Heart right ventricle (tissue), 16 donors: ENCODE results near the gene BABAM2. TPM values are rescaled to one million over a fixed set of nuclear protein-coding genes. Genes with fewer than 3 reads are reported as not detected.
"Not testable (repeated sequence)": the region's sequence is repeated elsewhere in the genome, so short reads cannot be mapped to it uniquely, and the experiment has no call there.

Experiments used
- ATAC-seq, 8 donors: fragments of 200-7000 bp; cut with Tn5 transposase; one replicate each; pipeline ENCODE4 v1.9.1; 2020; ENCODE audit warnings: mild to moderate bottlenecking in 8 of 8, moderate library complexity in 8 of 8, moderate number of reproducible peaks in 1 of 8
- DNase-seq, 2 donors: peaks; one replicate each; pipeline ENCODE4 v3.0.0-alpha.2; 2020
- H3K27ac ChIP-seq, 10 donors: fragments of 200-600 bp; sonication (generic) in 2 of 10; one replicate each; pipeline versions ENCODE4 v1.5.0 to v1.8.0; 2020 to 2022; ENCODE audit warnings: mild to moderate bottlenecking in 3 of 10
- H3K27me3 ChIP-seq, 7 donors: fragments of 200-600 bp; one replicate each; pipeline ENCODE4 v1.8.0; 2021 to 2022; ENCODE audit warnings: mild to moderate bottlenecking in 2 of 7
- H3K36me3 ChIP-seq, 9 donors: fragments of 200-600 bp; sonication (generic) in 1 of 9; one replicate each; pipeline versions ENCODE4 v1.5.0 to v1.8.0; 2020 to 2022; ENCODE audit warnings: mild to moderate bottlenecking in 2 of 9
- H3K4me1 ChIP-seq, 9 donors: fragments of 200-600 bp; sonication (generic) in 1 of 9; one replicate each; pipeline versions ENCODE4 v1.5.0 to v1.8.0; 2020 to 2022; ENCODE audit warnings: mild to moderate bottlenecking in 4 of 9
- H3K4me3 ChIP-seq, 10 donors: fragments of 200-600 bp; sonication (generic) in 2 of 10; one replicate each; pipeline versions ENCODE4 v1.5.0 to v1.8.0; 2020 to 2022; ENCODE audit warnings: mild to moderate bottlenecking in 7 of 10, moderate library complexity in 2 of 10
- H3K9me3 ChIP-seq, 11 donors: fragments of 200-600 bp in 10 of 11; sonication (generic) in 2 of 11; one replicate each; pipeline versions ENCODE4 v1.5.0 to v1.8.0; 2013 to 2022; ENCODE audit warnings: mild to moderate bottlenecking in 2 of 11, control low read depth in 1 of 11, moderate library complexity in 1 of 11
- CTCF ChIP-seq, 9 donors: fragments of 200-600 bp; sonication (generic) in 2 of 9; IDR thresholded peaks; one replicate each; pipeline versions ENCODE4 v1.5.0 to v1.8.0; 2021 to 2022; ENCODE audit warnings: antibody characterized with exemption in 9 of 9, mild to moderate bottlenecking in 5 of 9, moderate library complexity in 1 of 9
- WGBS, 2 donors: extraction: QIAGEN DNeasy Blood & Tissue Kit; methylation state at CpG; one replicate each; pipeline ENCODE4 v1.1.7; 2013; ENCODE audit warnings: inconsistent platforms in 1 of 2; 5-methylcytosine and 5-hydroxymethylcytosine counted together
- intact Hi-C, 10 donors: fragments of 100-400 bp; cut with DNase I; formaldehyde crosslinking; loops; one replicate each; pipeline versions ENCODE4 v1.11.1 to v1.14.2; 2022
- polyA plus RNA-seq, 2 donors: library from polyadenylated mRNA; stranded (reverse); fragments of 200-250 nt; gene quantifications; one replicate each; pipeline ENCODE4 v1.2.3, GENCODE V29; 2013
- total RNA-seq, 10 donors: library from RNA; stranded (reverse); fragmentation: NEBNext Ultra II Directional in 3 of 10; extraction: Animal tissue kit (Norgen Biotek cat#: 25700) in 3 of 10; gene quantifications; one replicate each; pipeline versions ENCODE4 v1.2.1 to v1.2.4, GENCODE V29; 2021 to 2023
- donor health status: Arrhythmogenic right ventricular cardiomyopathy.
- donor health status: ischemic (EF 13 %, LVEDD 7.1; RV severe dilation, severe dysfunction).
- donor health status: healthy with polysubstance abuse.
- donor health status: DM: no; HTN: yes; CAD: no.
- donor health status: DM: no; HTN: no; CAD: no.
- donor health status: ischemic (EF 25% LVEDD 6.9; RV normal size, moderate dysfunction).
- donor health status: ischemic (EF 25% LVEDD 5.7; RV mildly dilated, moderate dysfunction).
- donor health status: healthy.
- donor health status: DM: yes; HTN: yes; CAD: no.
- donor health status: Ischemic cardiomyopathy.
- donor health status: ischemic (EF 35%, LVEDD 5.7; RV mildly dilated, moderate dysfunction).
- donor health status: nonischemic (EF 11% LVEDD 7.7; RV severe dilation, severe dysfunction).
- donor health status: DM: yes; HTN: yes; CAD: no.
- donor health status: PGD.
- donor health status: ischemic (EF 29% LVEDD 5.4; RV normal size, mild dysfunction).
- donor health status: nonischemic (EF 23%, LVEDD 6.1; RV moderate dilation, normal function).

The BABAM2 gene
- total and polyA plus RNA-seq, 12 donors = 13.3 to 83.4 (median 65.9) TPM

GRCh38 chr2:28327956-28328922 is 437.7 kb downstream of the BABAM2 start:
- intact Hi-C loops = no loop called here
- no peak for ATAC-seq
- Histone ChIP-seq H3K4me1 (peaks cover 0 to 38% (median 14%) of the 10 kb centered on the region in 9 donors), H3K27ac (no peak overlapping the region), H3K9me3 (no peaks in the 10 kb centered on the region), H3K36me3 (no peaks in the 10 kb centered on the region), H3K4me3 (no peak overlapping the region), H3K27me3 (no peaks in the 10 kb centered on the region)
- DNase-seq = no peak
- WGBS, 2 donors = 84 to 91% methylated on average over 14 of the region's 14 CpGs
- TF ChIP-seq CTCF (IDR thresholded peaks at IDR 0.05) = no peak

DNA sequence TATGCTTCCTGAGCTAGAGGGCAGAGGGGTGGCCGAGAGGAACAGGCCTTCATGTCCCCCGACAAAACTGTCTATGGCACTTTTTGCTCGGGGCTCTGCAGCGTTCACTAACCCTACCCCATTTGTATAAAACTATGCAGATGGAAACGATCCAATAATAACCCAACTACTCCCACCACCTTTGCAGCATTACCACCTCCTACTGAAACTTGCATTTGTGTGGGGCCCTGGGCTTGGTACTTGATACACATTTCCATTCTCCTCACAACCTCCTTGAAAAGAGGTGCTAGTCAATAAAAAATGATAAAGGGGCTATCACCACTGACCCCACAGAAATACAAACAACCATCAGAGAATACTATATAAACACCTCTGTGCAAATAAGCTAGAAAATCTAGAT is 438.7 kb downstream of the BABAM2 start:
- no peak for DNase-seq
- H3K4me3 ChIP-seq = no peak overlapping the region
- 86 to 89% methylated on average over 5 of the region's 5 CpGs for WGBS, 2 donors

GRCh38 chr2:28330722-28331121 is 440.2 kb downstream of the BABAM2 start:
- DNase-seq, H3K27ac ChIP-seq, intact Hi-C loops, ATAC-seq, H3K36me3 ChIP-seq, H3K4me3 ChIP-seq, H3K27me3 ChIP-seq, H3K9me3 ChIP-seq: not testable (repeated sequence)
- H3K4me1 ChIP-seq = peaks cover 0 to 54% (median 27%) of the 10 kb centered on the region in 9 donors
- 78 to 87% methylated on average over 5 of the region's 5 CpGs for WGBS, 2 donors

More for the DNA sequence above, 438.7 kb downstream of the BABAM2 start:
- Histone ChIP-seq H3K27me3 (no peaks in the 10 kb centered on the region), H3K27ac (no peak overlapping the region), H3K9me3 (no peaks in the 10 kb centered on the region), H3K4me1 (peaks cover 0 to 40% (median 22%) of the 10 kb centered on the region in 9 donors), H3K36me3 (no peaks in the 10 kb centered on the region)
- no peak for TF ChIP-seq CTCF (IDR thresholded peaks at IDR 0.05)
- intact Hi-C loops = no loop called here
- no peak for ATAC-seq

GRCh38 chr2:28331797-28332196 is 441.3 kb downstream of the BABAM2 start:
- H3K27me3 ChIP-seq, DNase-seq, ATAC-seq, H3K4me3 ChIP-seq, H3K27ac ChIP-seq, H3K9me3 ChIP-seq, H3K36me3 ChIP-seq, intact Hi-C loops: not testable (repeated sequence)
- H3K4me1 ChIP-seq = peaks cover 0 to 60% (median 31%) of the 10 kb centered on the region in 9 donors
- WGBS, 2 donors = 98 to 100% methylated on average over 3 of the region's 3 CpGs

GRCh38 chr2:28332696-28333095 is 442.2 kb downstream of the BABAM2 start:
- Histone ChIP-seq H3K4me3 (no peak overlapping the region), H3K27me3 (no peaks in the 10 kb centered on the region), H3K27ac (peak overlapping the region in 7 of 10 donors; percentile 88 to 99 (median 94)), H3K36me3 (no peaks in the 10 kb centered on the region), H3K4me1 (peaks cover 0 to 60% (median 28%) of the 10 kb centered on the region in 9 donors), H3K9me3 (no peaks in the 10 kb centered on the region)
- ATAC-seq (peak in 1 of 8 donors; percentile 2), DNase-seq (no peak)
- intact Hi-C loops = no loop called here
- TF ChIP-seq CTCF (IDR thresholded peaks at IDR 0.05) = no peak
- WGBS, 2 donors = 93 to 95% methylated on average over 8 of the region's 8 CpGs
